PC-3 (cell line): ENCODE data around the gene NACC1. TPM values are rescaled to one million over a fixed set of nuclear protein-coding genes. Genes with fewer than 3 reads are reported as not detected.

Experiments
- ATAC-seq: fragments of 200-7000 bp; cut with Tn5 transposase; 2 replicates; pipeline ENCODE4 v1.9.1; 2020; ENCODE audit warnings: mild to moderate bottlenecking, moderate library complexity
- BruUV-seq: library from RNA; stranded (reverse); fragments of 400-500 nt; replicated peaks from 2 replicates; lab custom pipeline; 2021; lab: Mats Ljungman, UMichigan
- CTCF ChIA-PET: fragments of 300-600 bp; sonication (Branson Sonifier 250); formaldehyde crosslinking; loops from one replicate; lab custom pipeline; 2022; ENCODE audit warnings: antibody characterized with exemption; lab: Charles Lee
- POLR2A ChIA-PET: fragments of 300-600 bp; sonication (Branson Sonifier 250); formaldehyde crosslinking; loops from one replicate; lab custom pipeline; 2022; ENCODE audit warnings: antibody characterized with exemption; ENCODE audit not compliant: unreplicated experiment; lab: Charles Lee
- DNase-seq: peaks from one replicate; pipeline ENCODE4 v3.0.0-alpha.2; 2015
- H2AFZ ChIP-seq: fragments of 300-600 bp; sonication (generic); 2 replicates; pipeline ENCODE4 v1.6.0; 2016; ENCODE audit warnings: antibody characterized with exemption, low read length
- H3F3A ChIP-seq: fragments of 300-600 bp; sonication (generic); one replicate; pipeline ENCODE4 v1.6.0; 2017; ENCODE audit warnings: antibody characterized with exemption, low read length, control low read depth, mild to moderate bottlenecking; ENCODE audit not compliant: unreplicated experiment
- H3K27ac ChIP-seq: fragments of 300-600 bp; sonication (generic); 2 replicates; pipeline ENCODE4 v1.5.1; 2016; ENCODE audit warnings: mild to moderate bottlenecking, low read length
- H3K27me3 ChIP-seq: fragments of 300-600 bp; sonication (generic); 2 replicates; pipeline ENCODE4 v1.6.1; 2016; ENCODE audit warnings: low read length, mixed read lengths
- H3K36me3 ChIP-seq: fragments of 300-600 bp; sonication (generic); 2 replicates; pipeline ENCODE4 v1.6.1; 2016; ENCODE audit warnings: low read depth, mixed run types, low read length, mixed read lengths
- H3K4me1 ChIP-seq: fragments of 300-600 bp; sonication (generic); 2 replicates; pipeline ENCODE4 v1.5.1; 2016; ENCODE audit warnings: low read length; ENCODE audit not compliant: insufficient read depth
- H3K4me2 ChIP-seq: fragments of 300-600 bp; sonication (generic); 2 replicates; pipeline ENCODE4 v1.6.0; 2016; ENCODE audit warnings: low read length
- H3K4me3 ChIP-seq: fragments of 300-600 bp; sonication (generic); 2 replicates; pipeline ENCODE4 v1.5.1; 2016; ENCODE audit warnings: mild to moderate bottlenecking, low read length, mixed read lengths
- H3K79me2 ChIP-seq: fragments of 300-600 bp; sonication (generic); 2 replicates; pipeline ENCODE4 v1.6.1; 2017; ENCODE audit warnings: low read length, mixed read lengths
- H3K9ac ChIP-seq: fragments of 300-600 bp; sonication (generic); 2 replicates; pipeline ENCODE4 v1.6.0; 2016; ENCODE audit warnings: mild to moderate bottlenecking, low read length
- H3K9me2 ChIP-seq: fragments of 300-600 bp; sonication (generic); replicated peaks from 2 replicates; pipeline ENCODE4 v1.6.1; 2016; ENCODE audit warnings: mixed run types, low read length, mixed read lengths
- H3K9me3 ChIP-seq: fragments of 300-600 bp; sonication (generic); 2 replicates; pipeline ENCODE4 v1.6.1; 2016; ENCODE audit warnings: low read length, mixed read lengths
- H4K20me1 ChIP-seq: fragments of 300-600 bp; sonication (generic); 2 replicates; pipeline ENCODE4 v1.6.1; 2016; ENCODE audit warnings: low read length, mixed read lengths
- EZH2 ChIP-seq: fragments of 300-600 bp; sonication (generic); IDR thresholded peaks from one replicate; pipeline ENCODE4 v1.6.1; 2017; ENCODE audit warnings: antibody characterized with exemption, mild to moderate bottlenecking, low read length; ENCODE audit not compliant: unreplicated experiment
- EZH2phosphoT487 ChIP-seq: fragments of 300-600 bp; sonication (generic); IDR thresholded peaks from 2 replicates; pipeline ENCODE4 v1.6.1; 2018; ENCODE audit warnings: mild to moderate bottlenecking, antibody characterized with exemption, low read length, borderline replicate concordance
- intact Hi-C: fragments of 100-400 bp; cut with micrococcal nuclease; formaldehyde crosslinking; loops from 2 replicates; pipeline ENCODE4 v1.9.0; 2023
- total RNA-seq: library from RNA; depleted of rRNA; stranded (reverse); fragments of >200 nt; gene quantifications from 2 replicates; pipeline ENCODE4 v1.2.3, GENCODE V29; 2014
- TF ChIP-seq, protein P1 (sequence below): fragments of 300-600 bp; sonication (generic); conservative IDR thresholded peaks from 2 replicates; pipeline ENCODE4 v1.5.1; 2017; ENCODE audit warnings: antibody characterized with exemption, low read depth, mild to moderate bottlenecking, low read length

Gene NACC1
- total RNA-seq, 1 experiment from 2014 or later: 266 TPM

DNA sequence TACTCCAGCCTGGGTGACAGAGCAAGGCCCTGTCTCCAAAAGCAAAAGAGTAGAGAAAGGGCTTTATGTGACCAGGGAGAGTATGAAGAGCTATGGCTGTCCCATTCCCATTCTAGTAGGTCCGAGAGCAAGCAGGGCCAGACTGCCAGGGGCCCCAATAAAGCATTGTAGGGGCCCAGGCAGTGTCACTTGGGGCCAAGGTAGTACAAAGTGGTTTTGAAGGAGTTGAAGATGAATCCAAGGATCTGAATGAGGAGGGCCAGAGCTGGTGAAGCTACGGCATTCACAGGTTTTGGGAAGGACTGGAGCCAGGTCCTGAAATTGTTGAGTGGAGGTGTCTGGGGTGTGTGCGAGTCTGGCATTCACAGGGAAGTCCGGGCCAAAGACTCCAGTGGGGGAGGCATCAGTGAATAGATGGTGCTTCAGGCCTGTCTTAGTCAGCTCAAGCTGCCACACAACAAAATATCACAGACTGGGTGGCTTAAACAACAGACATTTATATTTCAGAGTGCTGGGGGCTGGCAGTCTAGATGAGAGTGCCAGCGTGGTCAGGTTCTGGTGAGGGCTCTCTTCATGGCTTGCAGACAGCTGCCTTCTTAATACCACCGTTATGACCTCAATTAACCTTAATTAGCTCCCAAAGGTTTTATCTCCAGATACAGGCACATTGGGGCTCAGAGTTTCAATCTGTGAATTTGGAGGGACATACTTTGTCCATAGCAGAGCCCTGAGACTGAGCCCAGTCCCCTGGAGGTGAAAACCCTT is 9.9 kb downstream of the NACC1 start:
- ChIA-PET POLR2A (no interaction called here), CTCF (interaction anchor here (0.6 kb wide), 1 partner anchor 120 kb away, joined by 13 read pairs; no protein-coding TSS in a partner anchor)
- Histone ChIP-seq H3K9me2 (no peaks in the 10 kb centered on the region), H3K9ac (no peak overlapping the region), H2AFZ (no peak overlapping the region), H4K20me1 (peaks cover 41% of the 10 kb centered on the region), H3F3A (peaks cover 4% of the 10 kb centered on the region), H3K79me2 (peaks cover 99% of the 10 kb centered on the region), H3K4me1 (no peaks in the 10 kb centered on the region), H3K36me3 (peaks cover 18% of the 10 kb centered on the region), H3K27me3 (no peaks in the 10 kb centered on the region), H3K4me3 (no peak overlapping the region), H3K27ac (no peak overlapping the region), H3K4me2 (no peak overlapping the region), H3K9me3 (no peaks in the 10 kb centered on the region)
- intact Hi-C loops: no loop called here
- TF ChIP-seq EZH2phosphoT487 (no peak), EZH2 (no peak)
- TF ChIP-seq, protein P1, sequence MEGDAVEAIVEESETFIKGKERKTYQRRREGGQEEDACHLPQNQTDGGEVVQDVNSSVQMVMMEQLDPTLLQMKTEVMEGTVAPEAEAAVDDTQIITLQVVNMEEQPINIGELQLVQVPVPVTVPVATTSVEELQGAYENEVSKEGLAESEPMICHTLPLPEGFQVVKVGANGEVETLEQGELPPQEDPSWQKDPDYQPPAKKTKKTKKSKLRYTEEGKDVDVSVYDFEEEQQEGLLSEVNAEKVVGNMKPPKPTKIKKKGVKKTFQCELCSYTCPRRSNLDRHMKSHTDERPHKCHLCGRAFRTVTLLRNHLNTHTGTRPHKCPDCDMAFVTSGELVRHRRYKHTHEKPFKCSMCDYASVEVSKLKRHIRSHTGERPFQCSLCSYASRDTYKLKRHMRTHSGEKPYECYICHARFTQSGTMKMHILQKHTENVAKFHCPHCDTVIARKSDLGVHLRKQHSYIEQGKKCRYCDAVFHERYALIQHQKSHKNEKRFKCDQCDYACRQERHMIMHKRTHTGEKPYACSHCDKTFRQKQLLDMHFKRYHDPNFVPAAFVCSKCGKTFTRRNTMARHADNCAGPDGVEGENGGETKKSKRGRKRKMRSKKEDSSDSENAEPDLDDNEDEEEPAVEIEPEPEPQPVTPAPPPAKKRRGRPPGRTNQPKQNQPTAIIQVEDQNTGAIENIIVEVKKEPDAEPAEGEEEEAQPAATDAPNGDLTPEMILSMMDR: no peak
- no peak for DNase-seq
- TSS peak; percentile 9 for BruUV-seq
- ATAC-seq: no peak

DNA sequence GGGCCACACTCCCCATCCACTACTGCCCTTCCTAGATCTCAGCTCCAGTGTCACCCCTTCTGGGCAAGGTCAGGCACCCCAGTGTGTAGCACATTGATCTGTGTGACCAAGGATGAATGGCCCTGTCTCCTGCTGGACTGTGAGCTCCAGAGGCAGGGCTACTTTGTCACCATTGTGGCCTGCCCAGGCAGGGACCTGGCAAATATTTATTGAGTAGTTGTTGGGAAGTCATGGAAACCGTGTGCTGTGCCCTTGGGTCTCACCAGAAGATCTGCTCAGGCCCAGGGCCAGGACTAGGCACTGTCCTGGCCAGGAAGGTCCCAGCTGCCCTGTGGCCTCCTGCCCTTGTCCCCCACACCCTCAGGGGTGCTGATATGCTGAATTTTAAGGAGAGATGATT is 10.5 kb downstream of the NACC1 start:
- no peaks in the 10 kb centered on the region for H3K4me1 ChIP-seq
- no peak overlapping the region for H3K4me3 ChIP-seq
- no peak overlapping the region for H3K9ac ChIP-seq
- H3K4me2 ChIP-seq: no peak overlapping the region
- intact Hi-C loops: no loop called here
- CTCF ChIA-PET: no interaction called here
- POLR2A ChIA-PET: no interaction called here
- DNase-seq (no peak), ATAC-seq (peak; percentile 35; the same call in 1 of the 2 replicates)
- H3K27me3 ChIP-seq: no peaks in the 10 kb centered on the region
- H3F3A ChIP-seq: peaks cover 4% of the 10 kb centered on the region
- no TSS peak for BruUV-seq
- H3K79me2 ChIP-seq: peaks cover 99% of the 10 kb centered on the region
- H4K20me1 ChIP-seq: peaks cover 36% of the 10 kb centered on the region
- no peaks in the 10 kb centered on the region for H3K9me3 ChIP-seq
- no peak overlapping the region for H3K27ac ChIP-seq
- H2AFZ ChIP-seq: no peak overlapping the region
- no peaks in the 10 kb centered on the region for H3K9me2 ChIP-seq
- TF ChIP-seq EZH2phosphoT487: no peak
- no peak for TF ChIP-seq EZH2
- TF ChIP-seq, protein P1: no peak
- peaks cover 17% of the 10 kb centered on the region for H3K36me3 ChIP-seq

DNA sequence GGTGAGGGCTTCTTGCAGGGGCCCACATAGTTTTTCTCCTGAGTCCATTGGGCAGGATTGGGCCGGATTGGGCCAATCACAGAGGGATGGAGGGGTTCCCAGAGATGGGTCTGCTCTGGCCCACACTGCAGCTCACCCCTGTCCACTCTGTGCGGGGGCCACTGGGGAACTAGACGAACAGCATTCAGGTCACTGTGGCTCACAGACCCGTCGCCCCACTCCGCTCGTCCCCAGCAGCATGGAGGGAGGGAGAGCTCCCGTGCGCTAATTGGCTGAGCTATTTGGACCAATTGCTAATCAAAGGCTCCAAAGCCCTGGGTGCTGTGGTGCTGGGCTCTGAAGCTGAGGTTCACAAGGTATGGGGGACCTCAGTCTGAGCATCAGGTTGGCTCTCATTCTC is 11.3 kb downstream of the NACC1 start:
- ATAC-seq: no peak

More for the DNA sequence above, 11.3 kb downstream of the NACC1 start:
- no peaks in the 10 kb centered on the region for H3K9me2 ChIP-seq
- no peak overlapping the region for H3K9ac ChIP-seq
- TF ChIP-seq EZH2: no peak
- TF ChIP-seq EZH2phosphoT487: no peak
- TF ChIP-seq, protein P1: no peak
- no peaks in the 10 kb centered on the region for H3K4me1 ChIP-seq
- H4K20me1 ChIP-seq: peaks cover 34% of the 10 kb centered on the region
- H3K4me2 ChIP-seq: no peak overlapping the region
- BruUV-seq: no TSS peak
- intact Hi-C loops: no loop called here
- peaks cover 99% of the 10 kb centered on the region for H3K79me2 ChIP-seq
- ChIA-PET CTCF (interaction anchor here (1.1 kb wide), 1 partner anchor 152 kb away, joined by 3 read pairs; no protein-coding TSS in a partner anchor), POLR2A (no interaction called here)
- no peak overlapping the region for H3K27ac ChIP-seq
- no peak for DNase-seq
- H2AFZ ChIP-seq: no peak overlapping the region
- no peaks in the 10 kb centered on the region for H3K9me3 ChIP-seq
- H3K4me3 ChIP-seq: no peak overlapping the region
- peaks cover 13% of the 10 kb centered on the region for H3K36me3 ChIP-seq
- peaks cover 4% of the 10 kb centered on the region for H3F3A ChIP-seq
- H3K27me3 ChIP-seq: no peaks in the 10 kb centered on the region
